A673 (cell line): Measurements from ENCODE around the gene IFI44.

Experiments
- CTCF ChIP-seq: fragments of 300-800, 200-600 bp; sonication (generic); conservative IDR thresholded peaks from 2 replicates; pipeline ENCODE4 v1.5.1; 2017; ENCODE audit warnings: low read depth, mild to moderate bottlenecking, antibody characterized with exemption, low read length, moderate library complexity, mixed read lengths
- EZH2 ChIP-seq: fragments of 200-600 bp; sonication (generic); IDR thresholded peaks from 2 replicates; pipeline ENCODE4 v1.6.1; 2017; ENCODE audit warnings: borderline replicate concordance, low read depth, mild to moderate bottlenecking, mixed read lengths, antibody characterized with exemption, low read length; ENCODE audit not compliant: poor library complexity, severe bottlenecking

GRCh38 chr1:78649628-78650027, at the start of gene IFI44:
- no peak for TF ChIP-seq CTCF
- no peak for TF ChIP-seq EZH2
